Suprapubic skin (tissue), 4 donors: ENCODE results near the gene GLIS1. TPM values are rescaled to one million over a fixed set of nuclear protein-coding genes. Genes with fewer than 3 reads are reported as not detected.

Experiments used
- DNase-seq, 2 donors: peaks; one replicate each; pipeline ENCODE4 v3.0.0-alpha.2; 2019; ENCODE audit warnings: low spot score in 2 of 2
- H3K27ac ChIP-seq: fragments of 200-600 bp; sonication (generic); one replicate; pipeline ENCODE4 v1.5.1; 2019
- H3K27me3 ChIP-seq: fragments of 200-600 bp; sonication (generic); one replicate; pipeline ENCODE4 v1.5.1; 2019
- H3K36me3 ChIP-seq: fragments of 200-600 bp; sonication (generic); one replicate; pipeline ENCODE4 v1.5.1; 2019
- H3K4me1 ChIP-seq: fragments of 200-600 bp; sonication (generic); one replicate; pipeline ENCODE4 v1.5.1; 2019
- H3K4me3 ChIP-seq: fragments of 200-600 bp; sonication (generic); one replicate; pipeline ENCODE4 v1.5.1; 2019; ENCODE audit warnings: mild to moderate bottlenecking
- H3K9me3 ChIP-seq: fragments of 200-600 bp; sonication (generic); one replicate; pipeline ENCODE4 v1.5.1; 2019
- CTCF ChIP-seq, 2 donors: fragments of 200-600 bp in 1 of 2; fragments of 450-650 bp in 1 of 2; sonication (generic) in 1 of 2; IDR thresholded peaks; one replicate each; pipeline ENCODE4 v1.5.1; 2016 to 2019; ENCODE audit warnings: antibody characterized with exemption in 2 of 2, mild to moderate bottlenecking in 1 of 2, moderate library complexity in 1 of 2
- EP300 ChIP-seq: sonication (generic); formaldehyde crosslinking; IDR thresholded peaks from one replicate; pipeline ENCODE4 v1.6.1; 2017; ENCODE audit warnings: antibody characterized with exemption
- POLR2A ChIP-seq, 2 donors: fragments of 450-650 bp; IDR thresholded peaks; one replicate each; pipeline ENCODE4 v1.6.1; 2017; ENCODE audit warnings: antibody characterized with exemption in 2 of 2, mild to moderate bottlenecking in 2 of 2, moderate library complexity in 2 of 2
- POLR2AphosphoS5 ChIP-seq, 3 donors: sonication (generic); formaldehyde crosslinking; IDR thresholded peaks; one replicate each; pipeline ENCODE4 v1.6.1; 2017; ENCODE audit warnings: antibody characterized with exemption in 3 of 3
- whole genome bisulfite sequencing: methylation state at CpG from one replicate; pipeline ENCODE4 v1.1.5; 2018; 5-methylcytosine and 5-hydroxymethylcytosine counted together
- total RNA-seq, 4 donors: library from RNA; depleted of rRNA; stranded (reverse); fragments of >200 nt; gene quantifications; one replicate each; pipeline ENCODE4 v1.1.0, GENCODE V29; 2016

GLIS1 gene
- total RNA-seq, 4 donors from 2014 or later: 0.34 to 1.5 (median 0.59) TPM

- Histone ChIP-seq H3K27me3 (peaks cover 24% of the 10 kb centered on the region), H3K36me3 (no peaks in the 10 kb centered on the region)
- 87% methylated on average over 19 of the region's 19 CpGs for whole genome bisulfite sequencing
Measured at GRCh38 chr1:53484705-53485477, 254.1 kb downstream of the GLIS1 start.

DNA sequence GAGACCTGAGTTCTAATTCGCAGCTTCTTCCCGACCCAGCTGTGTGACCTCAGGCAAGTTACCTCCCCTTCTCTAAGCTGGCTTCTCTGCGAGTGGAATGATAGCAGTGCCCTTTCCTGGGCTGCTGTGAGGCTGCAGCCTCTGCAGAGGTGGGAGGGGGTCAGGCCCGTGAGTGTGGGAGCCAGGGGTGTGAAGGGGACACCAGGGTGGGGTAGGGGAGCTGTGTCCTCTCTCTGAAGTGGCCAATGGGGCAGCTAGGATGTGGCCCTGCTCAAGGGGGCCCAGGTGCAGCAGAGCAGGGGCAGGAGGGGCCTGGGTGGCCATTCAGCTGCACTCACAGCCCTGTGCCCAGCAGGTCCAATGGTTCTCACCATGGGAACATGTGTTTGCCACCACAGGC lies 255.3 kb downstream of the GLIS1 start:
- no peaks in the 10 kb centered on the region for H3K4me1 ChIP-seq
- no peaks in the 10 kb centered on the region for H3K36me3 ChIP-seq
- H3K4me3 ChIP-seq: no peak overlapping the region
- H3K27ac ChIP-seq: no peak overlapping the region
- H3K27me3 ChIP-seq: peaks cover 24% of the 10 kb centered on the region
- no peaks in the 10 kb centered on the region for H3K9me3 ChIP-seq
- 90% methylated on average over 4 of the region's 4 CpGs for WGBS
- TF ChIP-seq EP300 (no peak), CTCF (IDR thresholded peaks at IDR 0.05) (no peak), POLR2AphosphoS5 (IDR thresholded peaks at IDR 0.05) (no peak), POLR2A (IDR thresholded peaks at IDR 0.05) (no peak)
- DNase-seq: no peak

More at GRCh38 chr1:53484705-53485477, 254.1 kb downstream of the GLIS1 start:
- no peaks in the 10 kb centered on the region for H3K4me1 ChIP-seq
- H3K4me3 ChIP-seq: no peak overlapping the region
- TF ChIP-seq POLR2AphosphoS5 (IDR thresholded peaks at IDR 0.05) (no peak), POLR2A (IDR thresholded peaks at IDR 0.05) (no peak), EP300 (no peak), CTCF (IDR thresholded peaks at IDR 0.05) (no peak)
- no peak for DNase-seq
- H3K9me3 ChIP-seq: no peaks in the 10 kb centered on the region
- no peak overlapping the region for H3K27ac ChIP-seq

- 87% methylated on average over 8 of the region's 9 CpGs for WGBS
- Histone ChIP-seq H3K4me1 (no peaks in the 10 kb centered on the region), H3K27me3 (peaks cover 24% of the 10 kb centered on the region), H3K4me3 (no peak overlapping the region), H3K27ac (no peak overlapping the region), H3K36me3 (no peaks in the 10 kb centered on the region), H3K9me3 (no peaks in the 10 kb centered on the region)
- no peak for TF ChIP-seq EP300
- no peak for TF ChIP-seq POLR2A (IDR thresholded peaks at IDR 0.05)
- no peak for TF ChIP-seq CTCF (IDR thresholded peaks at IDR 0.05)
- TF ChIP-seq POLR2AphosphoS5 (IDR thresholded peaks at IDR 0.05): no peak
- no peak for DNase-seq
Measured at GRCh38 chr1:53483170-53483569, 255.8 kb downstream of the GLIS1 start.

DNA sequence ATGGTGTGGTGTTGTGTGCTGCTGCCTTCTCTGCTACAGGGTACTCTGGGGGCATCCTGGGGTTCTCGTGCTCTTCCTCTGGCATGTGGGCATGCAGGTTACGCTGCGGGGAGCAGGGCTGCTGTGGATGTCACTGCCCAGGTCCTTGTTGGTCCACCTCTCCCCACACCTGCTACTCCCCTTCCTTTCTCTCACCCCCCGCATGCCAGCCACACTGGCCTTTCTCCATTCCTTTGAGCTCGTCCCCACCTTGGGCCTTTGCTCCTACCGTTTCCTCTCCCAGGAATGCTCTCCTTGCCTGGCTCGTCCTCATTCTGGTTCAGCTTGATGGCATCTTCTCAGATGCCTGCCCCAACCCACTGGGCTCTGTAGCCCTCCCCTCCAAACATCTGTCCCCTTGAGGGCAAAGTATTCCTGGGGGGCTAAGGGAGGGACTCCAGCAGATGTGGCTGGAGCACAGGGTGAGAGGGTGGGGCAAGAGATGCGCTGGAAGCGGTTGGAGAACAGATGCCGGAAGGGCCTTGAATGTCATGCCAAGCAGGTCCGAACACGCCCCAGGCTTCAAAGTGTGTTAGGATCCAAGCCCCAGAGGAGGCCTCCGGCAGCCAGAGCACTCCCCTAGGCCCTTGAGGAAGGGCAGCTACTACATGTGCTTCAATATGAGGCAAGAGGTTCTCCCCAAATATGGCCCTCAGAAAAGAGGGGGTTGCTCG lies 256.4 kb downstream of the GLIS1 start:
- WGBS: 77% methylated on average over 14 of the region's 14 CpGs
- Histone ChIP-seq H3K4me1 (no peaks in the 10 kb centered on the region), H3K4me3 (no peak overlapping the region), H3K9me3 (no peaks in the 10 kb centered on the region), H3K27ac (no peak overlapping the region), H3K27me3 (peaks cover 24% of the 10 kb centered on the region), H3K36me3 (no peaks in the 10 kb centered on the region)
- no peak for DNase-seq
- TF ChIP-seq POLR2AphosphoS5 (IDR thresholded peaks at IDR 0.05): no peak

DNA sequence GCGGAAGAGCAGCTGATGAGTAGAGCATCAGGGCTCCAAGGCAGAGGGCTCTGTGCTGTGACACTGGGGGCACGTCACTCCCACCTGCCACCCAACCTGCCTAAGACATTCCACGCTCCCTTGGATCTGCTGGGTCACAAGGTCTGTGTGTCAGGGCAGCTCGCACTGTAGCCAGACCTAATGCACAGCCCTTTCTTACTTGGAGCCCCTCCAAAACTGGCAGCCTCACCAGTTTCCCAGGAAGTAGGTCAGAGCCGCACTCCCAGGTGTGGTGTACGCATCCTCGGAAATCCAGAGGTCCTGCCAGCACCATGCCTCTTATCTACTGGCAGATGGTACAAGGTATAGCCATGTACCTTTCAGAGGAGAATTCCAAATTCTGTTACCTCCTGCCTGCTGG lies 257.5 kb downstream of the GLIS1 start:
- no peak for DNase-seq
- peaks cover 17% of the 10 kb centered on the region for H3K27me3 ChIP-seq
- WGBS: 90% methylated on average over 3 of the region's 7 CpGs
- no peaks in the 10 kb centered on the region for H3K9me3 ChIP-seq
- no peaks in the 10 kb centered on the region for H3K4me1 ChIP-seq
- no peak overlapping the region for H3K27ac ChIP-seq
- no peaks in the 10 kb centered on the region for H3K36me3 ChIP-seq
- H3K4me3 ChIP-seq: no peak overlapping the region
- TF ChIP-seq POLR2AphosphoS5 (IDR thresholded peaks at IDR 0.05) (no peak), EP300 (no peak), POLR2A (IDR thresholded peaks at IDR 0.05) (no peak), CTCF (IDR thresholded peaks at IDR 0.05) (no peak)
